OCI-LY1 (cell line): ENCODE results near the gene AKT2.

Experiments
- H2AFZ ChIP-seq: fragments of 200-600 bp; sonication (generic), shearing (Covaris generic); 2 replicates; pipeline ENCODE4 v1.6.0; 2014; ENCODE audit warnings: antibody characterized with exemption, mild to moderate bottlenecking, low read length
- H3F3A ChIP-seq: fragments of 200-600 bp; sonication (generic), shearing (Covaris generic); 2 replicates; pipeline ENCODE4 v1.6.0; 2014; ENCODE audit warnings: mild to moderate bottlenecking, antibody characterized with exemption, low read length, moderate library complexity; ENCODE audit not compliant: insufficient read depth
- H3K27ac ChIP-seq: fragments of 200-600 bp; sonication (generic); 2 replicates; pipeline ENCODE4 v1.5.1; 2014; ENCODE audit warnings: low read length, mixed run types, mild to moderate bottlenecking, low read depth; ENCODE audit not compliant: poor library complexity, severe bottlenecking
- H3K27me3 ChIP-seq: fragments of 200-600 bp; sonication (generic); 2 replicates; pipeline ENCODE4 v1.6.0; 2014; ENCODE audit warnings: antibody characterized with exemption, mild to moderate bottlenecking, low read length, moderate library complexity; ENCODE audit not compliant: insufficient read depth
- H3K36me3 ChIP-seq: fragments of 200-600 bp; sonication (generic); 2 replicates; pipeline ENCODE4 v1.6.1; 2014; ENCODE audit warnings: mild to moderate bottlenecking, antibody characterized with exemption, low read length, moderate library complexity, mixed read lengths; ENCODE audit not compliant: insufficient read depth
- H3K4me1 ChIP-seq: fragments of 200-600 bp; sonication (generic); 2 replicates; pipeline ENCODE4 v1.5.1; 2014; ENCODE audit warnings: mild to moderate bottlenecking, low read length, moderate library complexity; ENCODE audit not compliant: insufficient read depth, severe bottlenecking
- H3K4me2 ChIP-seq: fragments of 200-600 bp; sonication (generic), shearing (Covaris generic); 2 replicates; pipeline ENCODE4 v1.6.1; 2014; ENCODE audit warnings: low read length
- H3K4me3 ChIP-seq: fragments of 200-600 bp; sonication (generic); 2 replicates; pipeline ENCODE4 v1.5.1; 2014; ENCODE audit warnings: low read length, low read depth, mild to moderate bottlenecking, mixed read lengths; ENCODE audit not compliant: poor library complexity, severe bottlenecking
- H3K79me2 ChIP-seq: fragments of 200-600 bp; shearing (Covaris generic); 2 replicates; pipeline ENCODE4 v1.6.1; 2016; ENCODE audit warnings: mixed run types, low read length, mixed read lengths; ENCODE audit not compliant: insufficient read depth
- H3K9ac ChIP-seq: fragments of 200-600 bp; sonication (generic), shearing (Covaris generic); 2 replicates; pipeline ENCODE4 v1.6.1; 2014; ENCODE audit warnings: mild to moderate bottlenecking, low read length, mixed read lengths
- H3K9me2 ChIP-seq: fragments of 200-600 bp; sonication (generic), shearing (Covaris generic); 2 replicates; pipeline ENCODE4 v1.6.1; 2014; ENCODE audit warnings: low read depth, mild to moderate bottlenecking, low read length, mixed read lengths
- H3K9me3 ChIP-seq: fragments of 200-600 bp; shearing (Covaris generic); 2 replicates; pipeline ENCODE4 v1.6.1; 2014; ENCODE audit warnings: low read length, mixed read lengths
- H4K20me1 ChIP-seq: fragments of 200-600 bp; sonication (generic), shearing (Covaris generic); 2 replicates; pipeline ENCODE4 v1.6.0; 2016; ENCODE audit warnings: mild to moderate bottlenecking, low read length; ENCODE audit not compliant: insufficient read depth
- EZH2 ChIP-seq: fragments of 200-600 bp; sonication (generic), shearing (Covaris generic); IDR thresholded peaks from 2 replicates; pipeline ENCODE4 v1.8.0; 2017; ENCODE audit warnings: borderline replicate concordance, mixed run types, mild to moderate bottlenecking, antibody characterized with exemption, low read length, moderate library complexity, mixed read lengths
- TF ChIP-seq, protein P1 (sequence below): fragments of 200-600 bp; sonication (generic), shearing (Covaris generic); IDR thresholded peaks from 2 replicates; pipeline ENCODE4 v1.5.1; 2017; ENCODE audit warnings: mild to moderate bottlenecking, antibody characterized with exemption, low read length, moderate library complexity, mixed read lengths

Gene AKT2

GRCh38 chr19:40271706-40272105, 13.4 kb downstream of the AKT2 start:
- H3K27ac ChIP-seq, result no peak overlapping the region
- H3K27me3 ChIP-seq, result no peaks in the 10 kb centered on the region
- H3K4me3 ChIP-seq, result no peak overlapping the region
- H3F3A ChIP-seq, result no peaks in the 10 kb centered on the region
- no peak overlapping the region for H3K9ac ChIP-seq
- peaks cover 70% of the 10 kb centered on the region for H3K79me2 ChIP-seq
- H3K36me3 ChIP-seq, result peaks cover 25% of the 10 kb centered on the region
- no peaks in the 10 kb centered on the region for H3K9me2 ChIP-seq
- TF ChIP-seq EZH2, result no peak
- TF ChIP-seq, protein P1, sequence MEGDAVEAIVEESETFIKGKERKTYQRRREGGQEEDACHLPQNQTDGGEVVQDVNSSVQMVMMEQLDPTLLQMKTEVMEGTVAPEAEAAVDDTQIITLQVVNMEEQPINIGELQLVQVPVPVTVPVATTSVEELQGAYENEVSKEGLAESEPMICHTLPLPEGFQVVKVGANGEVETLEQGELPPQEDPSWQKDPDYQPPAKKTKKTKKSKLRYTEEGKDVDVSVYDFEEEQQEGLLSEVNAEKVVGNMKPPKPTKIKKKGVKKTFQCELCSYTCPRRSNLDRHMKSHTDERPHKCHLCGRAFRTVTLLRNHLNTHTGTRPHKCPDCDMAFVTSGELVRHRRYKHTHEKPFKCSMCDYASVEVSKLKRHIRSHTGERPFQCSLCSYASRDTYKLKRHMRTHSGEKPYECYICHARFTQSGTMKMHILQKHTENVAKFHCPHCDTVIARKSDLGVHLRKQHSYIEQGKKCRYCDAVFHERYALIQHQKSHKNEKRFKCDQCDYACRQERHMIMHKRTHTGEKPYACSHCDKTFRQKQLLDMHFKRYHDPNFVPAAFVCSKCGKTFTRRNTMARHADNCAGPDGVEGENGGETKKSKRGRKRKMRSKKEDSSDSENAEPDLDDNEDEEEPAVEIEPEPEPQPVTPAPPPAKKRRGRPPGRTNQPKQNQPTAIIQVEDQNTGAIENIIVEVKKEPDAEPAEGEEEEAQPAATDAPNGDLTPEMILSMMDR, result no peak
- no peaks in the 10 kb centered on the region for H4K20me1 ChIP-seq
- peaks cover 33% of the 10 kb centered on the region for H3K4me1 ChIP-seq
- no peak overlapping the region for H2AFZ ChIP-seq
- no peaks in the 10 kb centered on the region for H3K9me3 ChIP-seq
- H3K4me2 ChIP-seq, result no peak overlapping the region

- Histone ChIP-seq H3K9ac (no peak overlapping the region), H3K79me2 (peaks cover 62% of the 10 kb centered on the region), H3K36me3 (peaks cover 25% of the 10 kb centered on the region), H3K9me2 (no peaks in the 10 kb centered on the region), H3K9me3 (no peaks in the 10 kb centered on the region), H4K20me1 (no peaks in the 10 kb centered on the region), H3K27ac (no peak overlapping the region), H3K4me2 (no peak overlapping the region), H3K4me3 (no peak overlapping the region), H2AFZ (no peak overlapping the region), H3K27me3 (no peaks in the 10 kb centered on the region), H3K4me1 (peaks cover 23% of the 10 kb centered on the region), H3F3A (no peaks in the 10 kb centered on the region)
- TF ChIP-seq, protein P1, result no peak
- TF ChIP-seq EZH2, result no peak
Observed at GRCh38 chr19:40270362-40271089, 14.6 kb downstream of the AKT2 start.

DNA sequence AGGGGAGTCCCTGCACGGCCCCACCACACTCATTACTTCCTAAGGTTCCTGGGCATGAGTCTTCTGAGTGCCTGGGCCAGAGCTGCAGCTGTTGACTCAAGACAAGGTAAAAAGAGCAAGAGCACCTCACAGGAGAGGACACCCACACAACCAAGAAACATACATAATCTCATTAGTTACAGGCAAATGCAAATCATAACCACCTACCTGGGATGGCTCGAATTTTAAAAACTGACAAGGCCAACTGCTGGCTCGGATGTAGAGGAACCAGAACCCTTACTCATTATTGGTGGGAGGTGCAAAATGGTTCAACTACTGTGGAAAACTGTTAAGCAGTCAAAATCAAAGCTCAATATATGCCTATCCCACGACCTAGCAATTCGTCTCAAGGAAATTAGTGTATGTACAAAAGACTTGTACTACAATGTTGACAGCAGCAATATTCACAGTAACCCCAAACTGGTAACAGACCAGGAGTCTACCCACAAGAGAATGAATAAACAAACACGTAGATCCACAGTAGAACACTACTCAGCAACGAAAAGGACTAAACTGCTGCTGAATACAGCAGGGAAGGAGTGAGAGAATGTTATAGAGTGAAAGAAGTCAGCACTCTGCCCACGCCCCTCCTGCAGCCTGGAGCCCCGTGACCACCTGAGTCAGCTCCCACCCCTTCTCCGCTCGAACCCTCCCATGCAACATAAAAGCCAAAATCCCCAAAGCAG, 15.8 kb downstream of the AKT2 start:
- H3K9me2 ChIP-seq, result no peaks in the 10 kb centered on the region
- H2AFZ ChIP-seq, result no peak overlapping the region
- H3K9ac ChIP-seq, result no peak overlapping the region
- H3K4me3 ChIP-seq, result no peak overlapping the region
- peaks cover 35% of the 10 kb centered on the region for H3K36me3 ChIP-seq
- H3K9me3 ChIP-seq, result no peaks in the 10 kb centered on the region
- H3K27me3 ChIP-seq, result no peaks in the 10 kb centered on the region
- peaks cover 12% of the 10 kb centered on the region for H3K4me1 ChIP-seq
- H4K20me1 ChIP-seq, result no peaks in the 10 kb centered on the region
- no peak for TF ChIP-seq EZH2
- TF ChIP-seq, protein P1, result no peak
- no peaks in the 10 kb centered on the region for H3F3A ChIP-seq
- no peak overlapping the region for H3K27ac ChIP-seq
- H3K4me2 ChIP-seq, result no peak overlapping the region
- peaks cover 51% of the 10 kb centered on the region for H3K79me2 ChIP-seq
